Hematopoietic multipotent progenitor cell treated with erythropoietin and hydrocortisone succinate and interleukin-3 and kit ligand, for 4 days (in vitro differentiated cells): ENCODE results near the gene RMDN2.
"Not testable (repeated sequence)": the region's sequence is repeated elsewhere in the genome, so short reads cannot be mapped to it uniquely, and the experiment has no call there.

Source experiments
- DNase-seq: peaks from one replicate; pipeline ENCODE4 v3.0.0-alpha.2; 2015

Gene RMDN2

DNA sequence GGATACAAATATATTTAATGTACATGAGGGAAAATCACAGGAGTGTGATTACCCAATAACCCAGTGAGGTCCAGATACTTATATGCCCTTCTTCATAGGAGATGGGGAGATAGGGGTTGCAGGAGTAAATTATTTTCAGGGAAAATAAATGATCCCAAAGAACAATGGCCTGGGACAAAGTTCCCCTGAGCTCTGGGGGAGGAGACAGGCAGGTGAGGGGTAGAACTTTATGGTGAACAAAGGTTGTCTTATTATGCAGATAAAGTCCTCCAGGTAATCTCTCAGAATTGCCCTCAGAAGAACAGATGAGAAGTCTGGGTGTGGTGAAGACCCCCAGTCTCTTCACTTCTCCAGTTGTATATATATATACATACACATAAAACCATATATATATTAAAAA is 22.1 kb upstream of the RMDN2 start:
- no peak for DNase-seq

DNA sequence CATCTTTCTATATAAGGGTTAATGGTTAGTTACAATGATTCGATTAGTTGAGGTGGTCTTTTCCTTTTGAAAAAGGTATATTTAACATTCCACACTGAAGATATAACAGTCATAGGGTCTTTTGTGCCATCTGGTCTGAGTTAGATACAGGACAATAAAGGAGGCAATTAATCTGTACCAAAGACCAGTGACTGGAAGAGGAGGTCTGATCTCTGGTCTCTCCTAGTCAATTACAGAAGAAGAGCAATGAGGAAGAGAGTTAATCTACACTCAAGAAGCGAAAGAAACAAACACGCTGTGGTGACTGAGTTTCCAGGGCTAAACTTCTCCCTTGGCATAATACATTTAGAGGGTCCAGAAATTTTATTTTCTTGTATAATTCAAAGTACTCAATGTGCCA is 20.7 kb upstream of the RMDN2 start:
- DNase-seq = no peak

DNA sequence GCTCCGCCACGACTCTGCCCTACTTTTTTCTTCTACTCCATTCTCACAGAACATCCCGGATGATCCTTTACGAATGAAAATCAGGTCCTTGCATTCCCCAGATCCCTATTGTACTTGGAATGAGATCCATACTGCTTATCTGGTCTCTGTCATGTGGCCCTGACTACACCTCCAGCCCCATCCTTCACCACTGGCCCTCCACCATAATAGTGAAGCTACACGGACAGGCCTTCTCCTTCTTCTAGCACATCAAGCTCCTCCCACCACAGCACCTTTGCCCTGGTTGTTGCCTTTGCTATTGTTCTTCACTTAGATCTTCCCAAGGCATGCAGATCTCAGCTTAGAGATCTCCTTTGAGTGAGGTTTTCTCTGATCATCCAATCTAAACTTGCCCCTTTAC is 20.1 kb upstream of the RMDN2 start:
- no peak for DNase-seq

DNA sequence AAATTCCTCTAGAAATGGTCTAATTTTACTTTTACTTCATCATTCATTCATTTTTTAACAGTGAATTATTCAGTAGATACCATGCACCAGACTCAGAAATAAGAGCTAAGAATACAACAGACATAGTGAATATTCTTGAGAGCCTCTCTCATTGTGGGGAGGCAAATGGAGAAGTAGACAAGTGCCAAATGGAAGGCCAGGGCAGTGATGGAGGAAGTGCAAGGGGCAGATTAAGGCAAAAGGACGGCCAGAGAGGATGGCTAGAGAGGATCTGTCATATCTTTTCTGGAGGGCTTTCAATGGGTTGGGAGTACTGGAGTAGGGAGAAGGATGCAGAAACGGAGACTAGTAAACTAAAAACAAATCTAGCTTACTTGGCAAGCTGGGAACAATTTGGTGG is 19.0 kb upstream of the RMDN2 start:
- DNase-seq = no peak

DNA sequence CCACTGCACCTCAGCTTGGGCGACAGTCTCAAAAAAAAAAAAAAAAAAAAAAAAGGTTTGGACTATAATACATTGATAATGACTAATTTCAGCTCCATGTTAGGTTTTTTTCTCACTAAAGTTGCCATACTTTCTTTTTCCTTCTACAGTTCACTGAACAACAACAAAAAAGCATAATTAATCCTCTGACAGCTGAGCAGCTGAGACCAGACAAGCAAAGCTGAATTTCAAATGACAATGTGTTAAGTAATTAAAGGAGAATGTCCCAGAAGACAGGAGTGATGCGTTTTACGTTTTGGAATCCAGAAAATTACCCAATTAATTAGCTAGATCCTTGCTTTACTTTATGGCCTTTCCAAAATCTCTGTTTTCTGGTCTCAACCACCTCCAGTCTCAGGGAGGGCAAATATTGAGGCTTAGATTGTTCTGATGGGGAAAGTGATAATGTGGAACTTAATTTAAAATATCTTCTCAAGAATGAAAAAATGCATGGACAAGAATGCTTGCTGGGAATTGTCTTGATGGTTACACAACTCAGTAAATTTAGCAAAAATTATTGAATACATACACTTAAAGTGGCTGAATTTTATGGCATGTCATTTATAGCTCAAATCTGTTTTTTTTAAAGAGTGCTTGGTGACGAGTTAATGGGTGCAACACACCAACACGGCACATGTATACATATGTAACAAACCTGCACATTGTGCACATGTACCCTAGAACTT is 17.4 kb upstream of the RMDN2 start:
- no peak for DNase-seq

DNA sequence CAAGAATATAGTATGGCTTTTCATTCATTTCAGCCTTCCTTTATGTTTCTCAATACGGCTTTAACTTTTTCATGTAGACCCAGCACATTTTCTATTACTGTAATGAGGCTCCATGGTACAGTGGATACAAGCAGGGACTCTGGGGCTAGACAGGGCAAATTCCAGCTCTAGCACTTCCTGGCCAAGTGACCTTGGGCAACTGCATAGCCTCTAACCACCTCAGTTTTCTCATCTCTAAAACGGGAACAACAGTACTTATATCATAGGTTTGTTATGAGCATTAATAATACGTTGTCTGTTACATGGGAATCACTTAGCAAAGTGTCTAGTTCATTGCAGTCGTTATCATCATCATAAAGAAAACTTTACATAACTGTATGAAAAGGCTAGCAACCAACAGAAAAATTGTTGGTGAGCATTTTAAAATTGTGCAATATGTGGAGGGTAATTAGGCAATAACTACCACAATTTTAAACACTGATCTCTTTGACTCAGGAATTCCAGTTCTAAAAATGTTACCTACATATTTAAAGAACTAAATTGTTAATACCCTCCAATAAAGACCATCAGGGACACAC is 13.7 kb upstream of the RMDN2 start:
- DNase-seq = no peak

DNA sequence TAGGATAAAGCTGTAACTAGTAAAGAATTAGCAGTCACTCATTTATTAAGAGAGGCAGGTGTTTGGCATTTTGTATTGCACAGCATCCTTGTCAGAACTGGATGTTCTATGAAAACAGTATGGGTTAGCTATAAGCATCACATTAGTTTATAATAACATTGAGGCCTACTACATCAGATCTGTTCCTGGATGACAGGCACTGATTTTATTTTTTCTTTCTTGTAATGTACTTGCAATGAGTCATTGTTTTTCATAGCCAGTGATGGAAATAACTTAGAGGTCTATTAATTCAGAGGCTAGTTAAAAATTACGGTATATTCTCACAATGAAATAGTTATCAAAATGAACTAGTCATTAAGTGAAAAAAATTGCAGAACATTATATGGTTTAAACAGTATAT is 13.0 kb upstream of the RMDN2 start:
- DNase-seq = no peak

DNA sequence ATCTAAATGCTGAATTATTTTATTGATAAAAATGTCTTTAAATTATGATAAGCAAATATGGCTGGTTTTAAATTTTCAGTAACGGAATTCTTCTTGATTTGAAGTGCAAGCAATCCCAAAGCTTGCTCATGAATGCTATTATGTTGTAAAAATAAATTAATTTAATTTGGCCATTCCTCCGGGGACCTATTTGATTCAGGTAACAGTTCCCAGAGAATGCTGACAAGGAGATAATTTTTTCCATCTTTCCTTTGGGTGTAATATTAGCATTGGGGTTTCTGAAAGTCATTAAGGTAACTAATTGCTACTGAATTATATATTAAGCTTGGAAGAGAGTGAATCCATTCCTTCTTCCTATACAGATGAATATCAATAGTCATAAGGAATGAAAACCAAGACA is 12.5 kb upstream of the RMDN2 start:
- DNase-seq = no peak

DNA sequence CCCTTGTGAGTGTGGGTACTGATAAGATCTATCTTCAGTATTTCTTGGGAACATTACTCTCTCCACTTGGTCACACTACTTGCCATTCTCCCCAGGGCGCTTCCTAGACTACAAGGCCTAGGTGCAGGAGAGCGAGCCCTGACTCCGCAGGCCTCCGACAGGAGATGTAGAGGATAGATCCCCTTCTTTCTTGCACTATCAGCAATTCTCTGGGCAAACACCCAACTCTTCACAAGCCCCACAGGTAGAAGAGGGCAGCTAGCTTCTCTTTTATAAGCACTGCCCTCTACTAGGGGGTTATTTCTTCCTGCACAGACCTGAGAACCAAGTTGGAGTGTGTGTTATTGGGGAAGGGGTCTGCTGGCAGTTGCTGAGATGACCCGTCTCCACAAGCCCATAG is 10.7 kb upstream of the RMDN2 start:
- DNase-seq = no peak

DNA sequence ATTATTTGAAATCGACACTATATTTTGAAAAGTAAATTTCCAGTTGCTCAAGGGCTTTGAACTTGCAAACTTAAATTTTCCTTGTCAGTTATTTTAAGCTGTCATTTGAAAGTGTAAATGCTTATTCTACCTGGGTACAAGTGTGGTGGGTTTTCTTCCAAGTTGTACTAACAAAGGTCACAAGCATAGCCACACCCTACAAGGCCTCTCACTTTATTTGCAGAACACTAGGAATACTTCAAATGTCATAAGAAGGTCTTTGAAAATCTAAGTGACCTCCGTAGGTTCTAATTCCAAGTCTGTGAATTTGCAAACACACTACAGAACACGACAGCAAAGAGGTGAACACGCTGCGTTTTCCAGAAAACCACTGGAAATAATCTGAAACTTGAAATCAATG is 9.3 kb upstream of the RMDN2 start:
- no peak for DNase-seq

DNA sequence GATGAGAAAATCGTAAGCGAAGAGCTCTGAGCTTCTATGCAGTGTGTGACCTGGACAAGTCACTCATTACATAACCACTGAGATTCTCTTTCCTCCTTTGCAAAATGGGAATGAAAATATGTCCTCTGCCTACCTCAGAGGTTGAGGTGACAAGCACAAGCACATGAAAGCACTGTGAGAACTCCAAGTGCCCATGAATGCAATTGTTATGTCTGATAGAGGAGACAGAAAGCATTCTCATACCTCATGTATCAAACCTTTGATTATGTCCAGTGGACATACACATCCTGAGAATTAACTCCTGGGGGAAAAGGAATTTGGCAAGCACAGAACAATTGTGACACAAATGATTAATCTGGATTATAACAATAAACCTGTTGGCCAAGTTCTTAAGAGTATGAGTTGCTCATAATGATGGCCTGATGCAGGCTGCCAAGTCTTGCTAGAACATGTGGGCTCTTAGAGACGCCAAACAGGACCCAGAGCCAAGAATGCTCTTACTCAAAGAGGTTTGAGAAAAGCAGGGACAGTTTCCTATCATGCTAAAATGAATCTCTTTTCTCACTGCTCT is 8.5 kb upstream of the RMDN2 start:
- no peak for DNase-seq

DNA sequence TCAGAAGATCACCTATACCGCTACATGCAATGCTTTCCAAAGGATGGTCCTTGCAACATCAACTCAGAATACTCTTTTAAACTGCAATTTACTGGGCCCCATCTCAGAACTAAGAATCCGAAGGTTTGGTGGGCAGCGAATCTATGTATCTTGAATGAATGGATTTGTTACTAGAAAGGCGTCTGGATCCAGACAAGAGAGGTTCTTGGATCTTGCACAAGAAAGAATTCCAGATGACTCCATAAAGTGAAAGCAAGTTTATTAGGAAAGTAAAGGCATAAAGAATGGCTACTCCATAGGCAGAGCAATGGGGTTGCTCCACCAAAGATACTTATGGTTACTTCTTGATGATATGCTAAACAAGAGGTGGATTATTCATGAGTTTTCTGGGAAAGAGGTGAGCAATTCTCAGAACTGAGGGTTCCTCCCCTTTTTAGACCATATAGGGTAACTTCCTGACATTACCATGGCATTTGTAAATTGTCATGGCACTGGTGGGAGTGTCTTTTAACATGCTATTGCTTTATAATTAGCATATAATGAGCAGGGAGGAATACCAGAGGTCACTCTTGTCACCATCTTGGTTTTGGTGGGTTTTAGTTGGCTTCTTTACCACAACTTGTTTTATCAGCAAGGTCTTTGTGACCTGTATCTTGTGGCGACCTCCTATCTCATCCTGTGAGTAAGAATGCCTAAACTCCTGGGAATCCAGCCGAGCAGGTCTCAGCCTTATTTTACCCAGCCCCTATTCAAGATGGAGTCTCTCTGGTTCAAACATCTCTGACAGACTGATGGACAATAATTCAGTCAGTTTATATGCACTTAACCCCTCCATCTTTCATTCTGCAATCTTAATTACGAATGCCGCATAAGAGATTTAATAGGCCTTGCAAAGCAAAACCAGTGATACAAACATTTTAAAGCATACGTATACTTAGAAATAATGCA is 7.5 kb upstream of the RMDN2 start:
- DNase-seq = no peak

DNA sequence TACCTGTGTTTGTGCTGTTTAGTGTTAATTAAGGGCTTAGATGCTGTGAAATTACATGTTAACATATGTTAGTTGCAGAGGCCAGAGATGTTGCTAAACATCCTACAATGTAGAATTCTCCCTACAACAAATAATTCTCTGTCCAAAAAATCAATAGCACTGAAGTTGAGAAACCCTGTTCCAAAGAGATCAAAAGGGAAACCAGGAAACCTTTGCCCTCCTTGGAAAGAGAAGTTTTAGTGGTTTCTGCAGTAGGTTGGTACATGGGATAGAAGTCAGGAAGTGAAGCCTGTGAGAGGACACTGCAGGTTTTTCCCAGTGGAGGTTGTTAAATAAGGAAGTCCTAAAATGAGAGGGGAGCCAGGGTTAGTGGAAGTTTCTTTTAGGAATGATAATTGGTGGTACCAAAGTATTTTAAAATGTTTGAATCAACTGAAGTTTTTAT is 6.3 kb upstream of the RMDN2 start:
- no peak for DNase-seq

DNA sequence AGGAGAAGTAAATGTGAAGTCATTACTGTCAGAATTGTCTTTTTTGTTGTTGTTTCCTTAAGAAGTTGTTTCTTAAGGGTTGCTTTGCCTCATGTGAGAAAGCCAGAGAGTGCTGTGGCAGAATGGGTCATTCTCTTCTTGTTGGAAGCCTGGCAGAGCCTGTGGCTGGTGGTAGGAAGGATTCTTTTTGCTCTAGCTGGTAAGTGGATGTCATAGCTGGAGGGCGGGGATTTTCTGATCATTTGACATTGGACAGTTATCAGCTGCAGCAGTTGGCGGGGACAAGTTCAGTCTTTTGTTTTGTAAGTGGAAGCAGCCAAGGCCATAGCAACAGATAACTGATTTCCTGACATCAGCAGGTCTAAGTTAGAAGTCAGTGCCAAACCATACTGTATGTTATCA is 5.5 kb upstream of the RMDN2 start:
- peak; percentile 95 for DNase-seq

DNA sequence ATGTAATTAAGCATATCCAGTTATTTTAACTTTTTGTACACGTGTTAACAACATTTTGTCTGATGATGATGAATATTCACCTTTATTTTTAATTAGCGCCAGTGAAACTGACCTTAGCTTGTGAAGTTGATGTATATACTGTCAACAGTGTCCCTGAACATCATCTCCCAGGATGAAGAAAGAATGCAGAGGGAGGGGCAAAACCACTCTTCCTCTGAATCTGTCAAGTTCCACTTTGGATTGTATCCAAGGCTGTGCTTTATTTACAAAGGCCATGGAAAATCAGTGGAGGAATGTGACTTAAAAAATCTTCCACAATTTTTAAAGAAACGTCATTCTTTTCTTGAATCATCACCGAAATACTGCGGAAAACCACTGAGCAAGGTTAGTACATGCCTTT is 4.5 kb upstream of the RMDN2 start:
- no peak for DNase-seq

DNA sequence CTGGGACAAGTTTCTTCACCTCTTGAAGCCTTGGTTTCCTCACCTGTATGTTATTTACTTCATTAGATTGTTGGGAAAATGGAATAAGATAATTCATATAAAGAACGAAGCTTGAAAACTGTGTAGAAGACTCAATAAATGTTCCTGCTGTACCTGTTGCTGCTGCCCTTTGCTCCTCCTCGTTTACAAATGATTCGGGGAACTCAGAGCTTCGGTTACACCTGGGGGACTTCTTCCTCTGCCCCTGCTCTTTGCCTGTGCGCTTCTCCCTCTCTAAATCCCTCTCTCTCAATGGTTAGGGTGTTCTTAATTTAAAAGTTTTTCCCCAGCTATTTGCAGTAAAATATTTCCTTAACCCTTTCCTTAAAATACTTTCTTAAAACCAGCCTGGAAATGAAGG is 3.3 kb upstream of the RMDN2 start:
- no peak for DNase-seq

DNA sequence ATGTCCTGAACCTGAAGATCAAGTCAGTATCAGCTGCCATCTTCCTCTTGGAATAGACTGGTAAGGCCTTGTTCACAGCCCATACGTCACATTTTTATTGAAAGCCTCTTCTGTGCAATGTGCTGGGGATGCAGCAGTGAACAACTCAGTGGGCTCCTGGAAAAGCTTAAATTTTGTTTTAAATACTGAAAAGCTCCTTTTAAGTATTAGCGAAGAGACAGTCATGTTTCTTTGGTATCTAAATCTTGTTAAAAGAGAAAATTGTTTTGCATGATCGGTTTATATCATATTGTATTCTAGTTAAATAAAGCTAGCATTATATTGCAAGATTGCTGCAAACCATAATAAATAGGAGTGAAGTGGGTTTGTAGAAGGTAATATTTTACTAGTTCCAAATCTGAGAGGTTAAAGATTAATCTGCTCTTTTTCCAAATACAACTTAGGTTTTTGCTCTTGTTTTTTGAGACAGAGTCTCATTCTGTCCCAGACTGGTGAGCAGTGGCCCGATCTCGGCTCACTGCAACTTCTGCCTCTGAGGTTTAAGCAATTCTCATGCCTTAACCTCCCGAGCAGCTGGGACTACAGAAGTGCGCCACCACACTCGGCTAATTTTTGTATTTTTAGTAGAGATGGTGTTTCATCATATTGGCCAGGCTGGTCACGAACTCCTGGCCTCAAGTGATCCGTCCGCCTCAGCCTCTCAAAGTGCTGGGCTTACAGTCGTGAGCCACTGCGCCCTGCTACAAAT is 1.6 kb upstream of the RMDN2 start:
- no peak for DNase-seq

DNA sequence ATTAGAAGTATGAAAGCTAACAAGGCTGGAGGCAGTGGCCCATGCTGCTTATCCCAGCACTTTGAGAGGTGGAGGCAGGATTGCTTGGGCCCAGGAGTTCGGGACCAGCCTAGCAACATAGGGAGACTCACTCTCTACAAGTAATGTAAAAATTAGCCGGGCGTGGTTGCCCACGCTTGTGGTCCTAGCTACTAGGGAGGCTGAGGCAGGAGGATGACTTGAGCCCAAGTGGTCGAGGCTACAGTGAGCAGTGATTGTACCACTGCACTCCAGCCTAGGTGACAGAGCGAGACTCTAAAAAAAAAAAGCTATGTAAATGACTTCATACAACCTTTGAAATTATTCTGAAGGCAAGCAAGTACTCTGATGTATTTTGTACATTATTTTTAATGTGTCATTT is 1.5 kb downstream of the RMDN2 start:
- DNase-seq = no peak

DNA sequence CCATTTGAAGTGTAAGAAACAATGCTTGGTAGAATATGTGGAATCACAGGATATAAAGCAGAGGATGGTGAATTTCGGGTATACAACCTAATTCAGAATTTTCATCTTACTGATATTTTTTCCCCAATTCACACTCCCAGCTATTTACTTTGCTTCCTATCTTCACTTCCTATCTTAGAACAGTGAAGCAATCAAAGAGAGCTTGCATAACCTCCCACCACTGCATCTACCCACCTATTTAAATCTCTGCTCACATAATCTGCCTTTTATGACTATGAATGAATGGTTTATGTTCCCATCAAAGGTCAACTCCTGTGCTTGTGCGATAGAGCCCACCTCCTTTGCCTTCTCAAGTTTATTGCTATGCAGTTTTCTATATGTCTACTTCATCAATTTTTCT is 3.3 kb downstream of the RMDN2 start:
- DNase-seq = no peak

DNA sequence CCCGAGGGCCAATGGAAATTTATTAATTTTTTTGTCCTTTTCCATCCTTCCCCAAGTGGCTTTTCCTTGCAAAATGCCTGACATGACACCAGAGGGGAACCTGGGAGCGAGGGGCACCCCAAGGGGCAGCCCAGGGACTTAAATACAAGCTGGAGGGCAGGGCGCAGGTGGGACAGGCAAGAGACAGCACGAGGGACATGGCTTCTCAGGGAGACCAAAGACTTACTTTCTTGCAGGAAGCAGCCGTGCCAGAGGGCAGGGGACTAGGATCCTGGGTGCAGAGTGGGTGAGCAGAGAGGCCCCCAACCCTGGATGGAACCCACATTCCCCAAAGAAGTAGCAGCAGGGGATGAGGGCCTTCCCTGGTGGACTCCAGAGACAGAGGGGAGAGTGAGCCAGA is 5.3 kb downstream of the RMDN2 start:
- DNase-seq = not testable (repeated sequence)

DNA sequence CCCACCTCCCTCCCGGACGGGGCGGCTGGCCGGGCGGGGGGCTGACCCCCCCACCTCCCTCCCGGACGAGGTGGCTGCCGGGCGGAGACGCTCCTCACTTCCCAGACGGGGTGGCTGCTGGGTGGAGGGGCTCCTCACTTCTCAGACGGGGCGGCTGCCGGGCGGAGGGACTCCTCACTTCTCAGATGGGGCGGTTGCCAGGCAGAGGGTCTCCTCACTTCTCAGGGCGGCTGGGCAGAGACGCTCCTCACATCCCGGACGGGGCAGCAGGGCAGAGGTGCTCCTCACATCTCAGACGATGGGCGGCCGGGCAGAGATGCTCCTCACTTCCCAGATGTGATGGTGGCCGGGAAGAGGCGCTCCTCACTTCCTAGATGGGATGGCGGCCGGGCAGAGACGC is 7.8 kb downstream of the RMDN2 start:
- not testable (repeated sequence) for DNase-seq

DNA sequence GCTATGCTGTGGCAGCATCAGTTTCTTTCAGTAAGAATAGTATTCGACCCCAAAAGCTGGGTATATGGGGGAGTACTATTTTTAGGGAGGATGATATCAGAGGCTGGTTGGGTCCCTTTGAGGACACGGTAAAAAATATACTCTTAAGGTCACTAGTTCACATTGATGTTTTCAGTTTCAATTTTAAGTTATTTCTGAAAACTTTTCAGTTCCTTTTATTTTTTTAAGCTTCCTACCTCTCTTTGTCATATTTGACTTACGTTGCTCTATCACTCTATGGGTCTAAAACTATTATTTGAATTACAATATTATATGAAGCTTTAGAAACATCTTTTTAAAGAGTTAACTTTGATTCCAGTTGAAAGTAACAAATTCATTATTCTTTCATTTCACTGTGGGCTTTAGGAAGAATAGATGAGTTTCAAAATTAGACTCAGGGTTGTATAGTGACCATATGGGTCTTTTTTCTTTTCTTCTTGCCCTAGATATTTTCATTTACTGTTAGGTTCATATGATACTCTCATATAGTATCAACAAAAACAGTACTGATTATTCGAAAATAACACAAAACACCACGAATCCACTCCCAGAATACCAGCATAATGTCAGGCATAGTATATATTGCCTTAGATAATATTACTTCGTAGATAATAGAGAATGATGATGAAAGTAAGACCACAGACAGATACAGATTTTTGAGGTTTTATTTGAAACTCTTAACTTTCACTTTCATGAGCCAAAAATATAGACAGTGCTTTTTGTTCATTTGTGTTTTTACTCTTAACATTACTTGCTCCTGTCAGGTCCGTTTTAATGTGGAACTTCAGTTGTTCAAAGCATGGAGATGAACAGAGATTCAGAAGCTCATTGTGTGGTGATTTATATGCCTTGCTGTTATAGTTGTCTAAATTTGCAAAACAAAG is 9.8 kb downstream of the RMDN2 start:
- no peak for DNase-seq
